ENCODE data around the gene AP4B1.

The AP4B1 gene

DNA sequence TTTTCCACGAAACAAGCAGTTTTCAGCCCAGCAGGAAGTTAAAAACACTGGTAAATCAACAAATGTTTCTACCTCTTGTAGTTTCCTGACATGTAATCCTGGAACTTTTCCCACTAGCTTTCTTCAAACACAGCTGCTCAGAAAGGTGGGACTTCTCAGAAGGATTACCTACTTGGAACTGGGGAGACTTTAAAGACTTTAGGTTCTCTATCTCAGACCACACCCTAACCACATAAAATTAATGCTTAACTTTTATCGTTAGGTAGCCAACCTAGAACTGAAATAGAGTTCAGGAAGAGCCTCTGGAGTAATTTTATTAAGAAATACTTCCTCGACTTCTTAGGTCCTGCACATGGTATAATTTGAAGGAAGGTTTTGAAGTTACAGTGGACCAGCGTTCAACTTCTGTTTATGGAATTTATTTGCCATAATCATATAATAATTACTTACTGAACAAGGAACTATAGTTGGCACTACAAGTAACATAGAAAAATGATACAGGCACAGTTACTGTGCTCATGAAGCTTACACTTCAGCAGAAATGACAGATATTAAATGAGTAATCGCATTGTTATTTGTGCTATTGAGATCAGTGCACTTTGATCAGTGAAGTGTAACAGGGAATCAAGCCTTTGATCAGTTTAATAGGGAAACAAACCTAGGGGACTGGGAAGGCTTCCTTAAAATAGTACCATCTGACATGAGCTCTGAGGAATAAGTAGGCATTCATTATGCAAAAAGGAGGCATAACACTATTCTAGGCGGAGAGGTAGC is 17.0 kb downstream of the AP4B1 start, which contains the start of gene BCL2L15:
BCL2L15 (minus strand) TSS at position 180 of the 774 bp plus-strand sequence. CDS start 206 bp downstream, outside the sequence.
- Histone ChIP-seq H3K9me3 (replicated peaks in 1 of 2; ENCODE audit: control insufficient read depth in 2 of 2, insufficient read depth in 1 of 2, low read depth in 1 of 2, low read length in 2 of 2) (no peaks in the 10 kb centered on the region), H2BK15ac (ENCODE audit: low read length) (no peak within 1 kb of the TSS)
- no CpG with 5 or more reads among the region's 6 CpGs for WGBS, 2 donors (ENCODE audit: extremely low coverage in 2 of 2, insufficient read length in 2 of 2, insufficient replicate concordance in 1 of 2)

DNA sequence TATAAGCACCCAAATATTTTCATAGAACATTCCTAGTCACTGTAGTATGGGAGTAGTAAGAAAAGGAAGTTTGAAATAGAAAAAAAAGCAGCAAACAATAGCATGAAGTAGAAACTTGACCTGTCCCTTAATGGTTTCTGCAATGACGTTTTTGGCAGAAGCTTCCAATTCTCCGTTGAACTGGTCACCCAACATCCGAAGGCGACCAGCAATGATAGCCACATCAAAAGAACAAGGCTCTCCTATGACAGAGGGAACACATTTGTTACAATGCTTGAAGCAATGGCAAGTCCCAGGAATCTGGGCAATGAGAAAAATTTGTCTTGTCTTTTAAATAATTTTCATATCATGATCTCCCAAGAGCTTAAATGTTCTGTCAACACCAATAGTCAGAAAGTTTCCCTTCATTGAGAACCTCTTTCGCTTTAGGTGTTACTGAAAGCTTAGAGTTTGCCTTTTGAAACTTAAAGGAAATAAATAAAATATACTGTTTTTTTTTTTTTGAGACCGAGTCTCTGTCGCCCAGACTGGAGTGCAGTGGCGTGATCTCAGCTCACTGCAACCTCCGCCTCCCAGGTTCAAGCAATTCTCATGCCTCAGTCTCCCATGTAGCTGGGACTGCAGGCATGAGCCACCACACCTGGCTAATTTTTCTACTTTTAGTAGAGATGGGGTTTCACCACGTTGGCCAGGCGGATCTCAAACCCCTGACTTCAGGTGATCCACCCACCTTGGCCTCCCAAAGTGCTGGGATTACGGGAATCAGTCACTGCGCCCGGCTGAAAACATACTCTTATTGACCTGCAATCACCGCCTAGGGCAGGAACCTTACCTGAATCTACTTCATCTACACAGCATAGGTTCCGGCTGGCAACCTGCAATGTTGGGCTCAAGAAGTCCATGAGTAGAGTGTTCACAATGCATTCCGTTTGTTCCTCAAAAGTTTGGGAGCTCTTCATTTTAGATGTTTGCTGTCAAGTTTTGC is 17.9 kb downstream of the AP4B1 start:
- Histone ChIP-seq H3K9me3 (replicated peaks in 1 of 2; ENCODE audit: control insufficient read depth in 2 of 2, insufficient read depth in 1 of 2, low read depth in 1 of 2, low read length in 2 of 2) (no peaks in the 10 kb centered on the region), H2AK5ac (ENCODE audit: low read depth, low read length) (no peak overlapping the region), H3K79me1 (ENCODE audit: low read depth, low read length) (no peaks in the 10 kb centered on the region), H3K4me2 (ENCODE audit: insufficient read depth, low read length, poor library complexity, severe bottlenecking) (no peak overlapping the region), H3K27me3 (ENCODE audit: control insufficient read depth in 3 of 3, insufficient read depth in 3 of 3, low read depth in 1 of 3, low read length in 3 of 3) (no peaks in the 10 kb centered on the region), H2AFZ (ENCODE audit: low read length) (no peak overlapping the region), H2BK5ac (ENCODE audit: low read length) (no peak overlapping the region), H2BK12ac (ENCODE audit: low read length) (no peak overlapping the region), H3K4ac (ENCODE audit: low read length) (no peak overlapping the region), H4K8ac (ENCODE audit: low read depth, low read length) (no peak overlapping the region), H3K4me1 (ENCODE audit: control insufficient read depth in 2 of 2, insufficient read depth in 1 of 2, low read depth in 1 of 2, low read length in 2 of 2) (peaks cover 0 to under 1% of the 10 kb centered on the region in 2 donors), H2BK120ac (ENCODE audit: low read depth, low read length) (no peak overlapping the region), H4K91ac (ENCODE audit: low read depth, low read length, poor library complexity) (no peak overlapping the region), H3K18ac (ENCODE audit: low read length) (no peak overlapping the region), H3K14ac (ENCODE audit: low read length) (no peak overlapping the region), H3K36me3 (replicated peaks in 1 of 2; ENCODE audit: control insufficient read depth in 2 of 2, insufficient read depth in 2 of 2, low read length in 2 of 2) (no peaks in the 10 kb centered on the region), H3K27ac (replicated peaks; ENCODE audit: low read length) (no peak overlapping the region), H3K9ac (ENCODE audit: low read depth, low read length, poor library complexity) (no peak overlapping the region), H2BK15ac (ENCODE audit: low read length) (no peak overlapping the region), H3K23ac (ENCODE audit: low read depth, low read length, poor library complexity) (no peak overlapping the region), H3K4me3 (ENCODE audit: low read length in 2 of 2) (no peak overlapping the region)
- WGBS, 2 donors (ENCODE audit: extremely low coverage in 2 of 2, insufficient read length in 2 of 2, insufficient replicate concordance in 1 of 2), result no CpG with 5 or more reads among the region's 17 CpGs
- DNase-seq (ENCODE audit: low spot score), result no peak

More for the DNA sequence above, 17.0 kb downstream of the AP4B1 start, which contains the start of gene BCL2L15:
- no peak within 1 kb of the TSS for H2BK120ac ChIP-seq (ENCODE audit: low read depth, low read length)
- H2AK5ac ChIP-seq (ENCODE audit: low read depth, low read length), result no peak within 1 kb of the TSS
- no peak within 1 kb of the TSS for H2BK5ac ChIP-seq (ENCODE audit: low read length)
- H3K79me1 ChIP-seq (ENCODE audit: low read depth, low read length), result no peaks in the 10 kb centered on the region
- no peak within 1 kb of the TSS for H4K91ac ChIP-seq (ENCODE audit: low read depth, low read length, poor library complexity)
- no peak for DNase-seq (ENCODE audit: low spot score)
- H3K4ac ChIP-seq (ENCODE audit: low read length), result no peak within 1 kb of the TSS
- no peak within 1 kb of the TSS for H3K4me3 ChIP-seq (ENCODE audit: low read length in 2 of 2)
- H4K8ac ChIP-seq (ENCODE audit: low read depth, low read length), result no peak within 1 kb of the TSS
- no peaks in the 10 kb centered on the region for H3K4me1 ChIP-seq (ENCODE audit: control insufficient read depth in 2 of 2, insufficient read depth in 1 of 2, low read depth in 1 of 2, low read length in 2 of 2)
- H2BK12ac ChIP-seq (ENCODE audit: low read length), result no peak within 1 kb of the TSS
- no peak within 1 kb of the TSS for H3K9ac ChIP-seq (ENCODE audit: low read depth, low read length, poor library complexity)
- no peak within 1 kb of the TSS for H3K14ac ChIP-seq (ENCODE audit: low read length)
- H3K27ac ChIP-seq (replicated peaks; ENCODE audit: low read length), result no peak within 1 kb of the TSS
- H3K18ac ChIP-seq (ENCODE audit: low read length), result no peak within 1 kb of the TSS
- no peak within 1 kb of the TSS for H3K23ac ChIP-seq (ENCODE audit: low read depth, low read length, poor library complexity)
- no peaks in the 10 kb centered on the region for H3K36me3 ChIP-seq (replicated peaks in 1 of 2; ENCODE audit: control insufficient read depth in 2 of 2, insufficient read depth in 2 of 2, low read length in 2 of 2)
- H3K4me2 ChIP-seq (ENCODE audit: insufficient read depth, low read length, poor library complexity, severe bottlenecking), result no peak within 1 kb of the TSS
- H2AFZ ChIP-seq (ENCODE audit: low read length), result no peak within 1 kb of the TSS
- no peaks in the 10 kb centered on the region for H3K27me3 ChIP-seq (ENCODE audit: control insufficient read depth in 3 of 3, insufficient read depth in 3 of 3, low read depth in 1 of 3, low read length in 3 of 3)

- Histone ChIP-seq H3K9ac (ENCODE audit: low read depth, low read length, poor library complexity) (no peak overlapping the region), H3K14ac (ENCODE audit: low read length) (no peak overlapping the region), H3K4ac (ENCODE audit: low read length) (no peak overlapping the region), H3K79me1 (ENCODE audit: low read depth, low read length) (no peaks in the 10 kb centered on the region), H3K27ac (replicated peaks; ENCODE audit: low read length) (no peak overlapping the region), H3K18ac (ENCODE audit: low read length) (no peak overlapping the region), H3K4me3 (ENCODE audit: low read length in 2 of 2) (no peak overlapping the region), H2BK120ac (ENCODE audit: low read depth, low read length) (no peak overlapping the region), H2BK15ac (ENCODE audit: low read length) (no peak overlapping the region), H2AK5ac (ENCODE audit: low read depth, low read length) (no peak overlapping the region), H3K23ac (ENCODE audit: low read depth, low read length, poor library complexity) (no peak overlapping the region), H4K8ac (ENCODE audit: low read depth, low read length) (no peak overlapping the region), H3K36me3 (replicated peaks in 1 of 2; ENCODE audit: control insufficient read depth in 2 of 2, insufficient read depth in 2 of 2, low read length in 2 of 2) (no peaks in the 10 kb centered on the region), H2BK5ac (ENCODE audit: low read length) (no peak overlapping the region), H3K9me3 (replicated peaks in 1 of 2; ENCODE audit: control insufficient read depth in 2 of 2, insufficient read depth in 1 of 2, low read depth in 1 of 2, low read length in 2 of 2) (no peaks in the 10 kb centered on the region), H4K91ac (ENCODE audit: low read depth, low read length, poor library complexity) (no peak overlapping the region), H3K4me2 (ENCODE audit: insufficient read depth, low read length, poor library complexity, severe bottlenecking) (no peak overlapping the region), H3K4me1 (ENCODE audit: control insufficient read depth in 2 of 2, insufficient read depth in 1 of 2, low read depth in 1 of 2, low read length in 2 of 2) (peaks cover 0 to 4% of the 10 kb centered on the region in 2 donors), H3K27me3 (ENCODE audit: control insufficient read depth in 3 of 3, insufficient read depth in 3 of 3, low read depth in 1 of 3, low read length in 3 of 3) (no peaks in the 10 kb centered on the region), H2AFZ (ENCODE audit: low read length) (peak overlapping the region; percentile 35), H2BK12ac (ENCODE audit: low read length) (no peak overlapping the region)
- no peak for DNase-seq (ENCODE audit: low spot score)
- WGBS, 2 donors (ENCODE audit: extremely low coverage in 2 of 2, insufficient read length in 2 of 2, insufficient replicate concordance in 1 of 2), result no CpG with 5 or more reads among the region's 2 CpGs
Measured at GRCh38 chr1:113881661-113882060, 22.9 kb downstream of the AP4B1 start.

DNA sequence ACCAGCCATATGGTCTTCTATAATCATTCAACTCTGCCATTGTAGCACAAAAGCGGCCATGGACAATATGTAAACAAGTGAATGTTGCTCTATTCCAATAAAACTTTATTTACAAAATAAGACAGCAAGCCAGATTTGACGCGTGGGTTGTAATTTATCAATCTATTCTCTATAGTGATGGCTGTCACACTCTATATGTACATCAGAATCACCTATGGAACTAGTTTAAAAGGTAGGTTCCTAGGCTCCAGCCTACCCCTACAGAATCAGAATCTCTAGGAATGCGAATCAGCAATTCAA is 24.9 kb downstream of the AP4B1 start:
- no peak overlapping the region for H3K18ac ChIP-seq (ENCODE audit: low read length)
- no peak overlapping the region for H2BK120ac ChIP-seq (ENCODE audit: low read depth, low read length)
- no peak overlapping the region for H2AK5ac ChIP-seq (ENCODE audit: low read depth, low read length)
- H3K4me1 ChIP-seq (ENCODE audit: control insufficient read depth in 2 of 2, insufficient read depth in 1 of 2, low read depth in 1 of 2, low read length in 2 of 2), result peaks cover 0 to 4% of the 10 kb centered on the region in 2 donors
- no peak overlapping the region for H2BK5ac ChIP-seq (ENCODE audit: low read length)
- no peaks in the 10 kb centered on the region for H3K79me1 ChIP-seq (ENCODE audit: low read depth, low read length)
- H3K27ac ChIP-seq (replicated peaks; ENCODE audit: low read length), result no peak overlapping the region
- no peak overlapping the region for H3K4me3 ChIP-seq (ENCODE audit: low read length in 2 of 2)
- H3K23ac ChIP-seq (ENCODE audit: low read depth, low read length, poor library complexity), result no peak overlapping the region
- no peaks in the 10 kb centered on the region for H3K36me3 ChIP-seq (replicated peaks in 1 of 2; ENCODE audit: control insufficient read depth in 2 of 2, insufficient read depth in 2 of 2, low read length in 2 of 2)
- H3K27me3 ChIP-seq (ENCODE audit: control insufficient read depth in 3 of 3, insufficient read depth in 3 of 3, low read depth in 1 of 3, low read length in 3 of 3), result no peaks in the 10 kb centered on the region
- WGBS, 2 donors (ENCODE audit: extremely low coverage in 2 of 2, insufficient read length in 2 of 2, insufficient replicate concordance in 1 of 2), result no CpG with 5 or more reads among the region's 4 CpGs
- no peak overlapping the region for H4K91ac ChIP-seq (ENCODE audit: low read depth, low read length, poor library complexity)
- H2AFZ ChIP-seq (ENCODE audit: low read length), result no peak overlapping the region
- no peak overlapping the region for H3K4ac ChIP-seq (ENCODE audit: low read length)
- H2BK12ac ChIP-seq (ENCODE audit: low read length), result no peak overlapping the region
- H3K9me3 ChIP-seq (replicated peaks in 1 of 2; ENCODE audit: control insufficient read depth in 2 of 2, insufficient read depth in 1 of 2, low read depth in 1 of 2, low read length in 2 of 2), result no peaks in the 10 kb centered on the region
- no peak overlapping the region for H3K9ac ChIP-seq (ENCODE audit: low read depth, low read length, poor library complexity)
- no peak overlapping the region for H3K4me2 ChIP-seq (ENCODE audit: insufficient read depth, low read length, poor library complexity, severe bottlenecking)
- no peak for DNase-seq (ENCODE audit: low spot score)
- no peak overlapping the region for H3K14ac ChIP-seq (ENCODE audit: low read length)
- no peak overlapping the region for H4K8ac ChIP-seq (ENCODE audit: low read depth, low read length)
- no peak overlapping the region for H2BK15ac ChIP-seq (ENCODE audit: low read length)

Measured in neuronal stem cell (in vitro differentiated cells).